Keratinocyte (primary cell): Measurements from ENCODE around the gene CUEDC1. TPM values are rescaled to one million over a fixed set of nuclear protein-coding genes. Genes with fewer than 3 reads are reported as not detected.

Source experiments
- DNase-seq: peaks from one replicate; pipeline ENCODE4 v3.0.0-alpha.2; 2011; ENCODE audit warnings: low read depth, missing footprints, low spot score
- FAIRE-seq: peaks from 2 replicates; lab custom pipeline; 2011; peaks lifted over from hg19 to GRCh38; lab: Jason Lieb, UNC
- H2AFZ ChIP-seq: 2 replicates; pipeline ENCODE4 v1.6.0; 2012; ENCODE audit warnings: low read length, control low read depth, inconsistent platforms; ENCODE audit not compliant: control insufficient read depth
- H3K27ac ChIP-seq: 2 replicates; pipeline ENCODE4 v1.5.1; 2011; ENCODE audit warnings: low read length; ENCODE audit not compliant: control insufficient read depth, insufficient read depth
- H3K27me3 ChIP-seq: 3 replicates; pipeline ENCODE4 v1.6.0; 2011; ENCODE audit warnings: low read length; ENCODE audit not compliant: control insufficient read depth, insufficient read depth; ENCODE audit errors: extremely low read depth
- H3K36me3 ChIP-seq, 2 experiments: 2 replicates in 1 of 2; 3 replicates in 1 of 2; pipeline ENCODE4 v1.5.1; 2011; ENCODE audit warnings: low read length in 2 of 2, mild to moderate bottlenecking in 1 of 2; ENCODE audit not compliant: control insufficient read depth in 2 of 2, insufficient read depth in 2 of 2; ENCODE audit errors: extremely low read depth in 1 of 2
- H3K4me1 ChIP-seq: 3 replicates; pipeline ENCODE4 v1.5.1; 2011; ENCODE audit warnings: low read length; ENCODE audit not compliant: control insufficient read depth, insufficient read depth; ENCODE audit errors: extremely low read depth
- H3K4me2 ChIP-seq: 3 replicates; pipeline ENCODE4 v1.6.0; 2011; ENCODE audit warnings: low read depth, low read length; ENCODE audit not compliant: control insufficient read depth, insufficient read depth; ENCODE audit errors: extremely low read depth
- H3K4me3 ChIP-seq, 3 experiments: fragments of 200-600 bp in 1 of 3; sonication (generic) in 1 of 3; 2 replicates in 2 of 3; 3 replicates in 1 of 3; pipeline ENCODE4 v1.5.1; 2011 to 2016; ENCODE audit warnings: low read length in 3 of 3, mild to moderate bottlenecking in 3 of 3, control low read depth in 2 of 3, inconsistent platforms in 1 of 3, low read depth in 1 of 3, mixed read lengths in 1 of 3, mixed run types in 1 of 3, moderate library complexity in 1 of 3; ENCODE audit not compliant: control insufficient read depth in 2 of 3, insufficient read depth in 2 of 3; ENCODE audit errors: extremely low read depth in 1 of 3
- H3K79me2 ChIP-seq: 2 replicates; pipeline ENCODE4 v1.6.0; 2012; ENCODE audit warnings: low read length; ENCODE audit not compliant: control insufficient read depth, insufficient read depth
- H3K9ac ChIP-seq: 3 replicates; pipeline ENCODE4 v1.6.0; 2011; ENCODE audit warnings: low read length; ENCODE audit not compliant: control insufficient read depth, insufficient read depth; ENCODE audit errors: extremely low read depth
- H3K9me1 ChIP-seq: 3 replicates; pipeline ENCODE4 v1.6.0; 2011; ENCODE audit warnings: low read length; ENCODE audit not compliant: control insufficient read depth, insufficient read depth; ENCODE audit errors: extremely low read depth
- H3K9me3 ChIP-seq: 2 replicates; pipeline ENCODE4 v1.5.1; 2012; ENCODE audit warnings: low read depth, low read length; ENCODE audit not compliant: control insufficient read depth
- H4K20me1 ChIP-seq: 3 replicates; pipeline ENCODE4 v1.6.0; 2011; ENCODE audit warnings: low read length; ENCODE audit not compliant: control insufficient read depth, insufficient read depth; ENCODE audit errors: extremely low read depth
- EZH2 ChIP-seq: IDR thresholded peaks from one replicate; pipeline ENCODE4 v1.6.1; 2012; ENCODE audit warnings: inconsistent platforms, mild to moderate bottlenecking, low read length, moderate library complexity
- dilution Hi-C: fragments of 300-500 bp; cut with MboI; formaldehyde crosslinking; loops from one replicate; pipeline ENCODE4 v1.7.0; 2020; ENCODE audit warnings: low sequenced_read_pairs; ENCODE audit not compliant: extremely low pct_ligation_motif_present
- polyA plus RNA-seq, 5 experiments: library from polyadenylated mRNA; depleted of rRNA in 3 of 5; stranded (reverse) in 3 of 5; stranded (forward) in 1 of 5; unstranded in 1 of 5; fragments of >200 nt; gene quantifications; 1 replicate in 1 of 5; 2 replicates in 3 of 5; 3 replicates in 1 of 5; pipeline versions ENCODE4 v1.2.1 to v1.2.3, GENCODE V29; 2011 to 2012; ENCODE audit warnings: missing spikeins in 2 of 5, low read depth in 1 of 5, low replicate concordance in 1 of 5
- TF ChIP-seq, protein P1 (sequence below), 3 experiments: IDR thresholded peaks in 1 of 3; conservative IDR thresholded peaks in 1 of 3; optimal IDR thresholded peaks in 1 of 3; 2 replicates in 2 of 3; 3 replicates in 1 of 3; pipeline versions ENCODE3 to v1.5.1; 2011; ENCODE audit warnings: low read length in 3 of 3, mild to moderate bottlenecking in 3 of 3, moderate library complexity in 2 of 3, control low read depth in 1 of 3, inconsistent platforms in 1 of 3; ENCODE audit not compliant: insufficient read depth in 2 of 3; ENCODE audit errors: extremely low read depth in 1 of 3

Gene CUEDC1
- polyA plus RNA-seq, 1 donor (not counting 4 experiments of a cell fraction or from before 2014, with no cell fraction given) = 12.9 TPM

- DNase-seq (no peak), FAIRE-seq (no peak)
- H3K27me3 ChIP-seq = no peaks in the 10 kb centered on the region
- no peak overlapping the region for H3K4me3 ChIP-seq
- no peaks in the 10 kb centered on the region for H3K79me2 ChIP-seq
- H4K20me1 ChIP-seq = no peaks in the 10 kb centered on the region
- peaks cover 28% of the 10 kb centered on the region for H3K4me1 ChIP-seq
- no peak for TF ChIP-seq EZH2
- TF ChIP-seq, protein P1, sequence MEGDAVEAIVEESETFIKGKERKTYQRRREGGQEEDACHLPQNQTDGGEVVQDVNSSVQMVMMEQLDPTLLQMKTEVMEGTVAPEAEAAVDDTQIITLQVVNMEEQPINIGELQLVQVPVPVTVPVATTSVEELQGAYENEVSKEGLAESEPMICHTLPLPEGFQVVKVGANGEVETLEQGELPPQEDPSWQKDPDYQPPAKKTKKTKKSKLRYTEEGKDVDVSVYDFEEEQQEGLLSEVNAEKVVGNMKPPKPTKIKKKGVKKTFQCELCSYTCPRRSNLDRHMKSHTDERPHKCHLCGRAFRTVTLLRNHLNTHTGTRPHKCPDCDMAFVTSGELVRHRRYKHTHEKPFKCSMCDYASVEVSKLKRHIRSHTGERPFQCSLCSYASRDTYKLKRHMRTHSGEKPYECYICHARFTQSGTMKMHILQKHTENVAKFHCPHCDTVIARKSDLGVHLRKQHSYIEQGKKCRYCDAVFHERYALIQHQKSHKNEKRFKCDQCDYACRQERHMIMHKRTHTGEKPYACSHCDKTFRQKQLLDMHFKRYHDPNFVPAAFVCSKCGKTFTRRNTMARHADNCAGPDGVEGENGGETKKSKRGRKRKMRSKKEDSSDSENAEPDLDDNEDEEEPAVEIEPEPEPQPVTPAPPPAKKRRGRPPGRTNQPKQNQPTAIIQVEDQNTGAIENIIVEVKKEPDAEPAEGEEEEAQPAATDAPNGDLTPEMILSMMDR (optimal IDR thresholded peaks at IDR 0.05 in 1 of 3, IDR thresholded peaks at IDR 0.05 in 1 of 3, conservative IDR thresholded peaks at IDR 0.05 in 1 of 3; ENCODE audit: extremely low read depth in 1 of 3, insufficient read depth in 2 of 3, low read length in 3 of 3) = no peak
- H3K4me2 ChIP-seq = no peak overlapping the region
- no peaks in the 10 kb centered on the region for H3K9me3 ChIP-seq
- no peak overlapping the region for H2AFZ ChIP-seq
- peaks cover 2% of the 10 kb centered on the region for H3K9me1 ChIP-seq
- H3K27ac ChIP-seq = no peak overlapping the region
- no peak overlapping the region for H3K9ac ChIP-seq
- dilution Hi-C loops = no loop called here
- peaks cover 3 to 7% of the 10 kb centered on the region in 2 experiments for H3K36me3 ChIP-seq
Measured at GRCh38 chr17:57862694-57863667, 92.2 kb downstream of the CUEDC1 start.

- H2AFZ ChIP-seq = peak overlapping the region; percentile 15
- H4K20me1 ChIP-seq = no peaks in the 10 kb centered on the region
- no peak overlapping the region for H3K27ac ChIP-seq
- TF ChIP-seq, protein P1 (optimal IDR thresholded peaks at IDR 0.05 in 1 of 3, IDR thresholded peaks at IDR 0.05 in 1 of 3, conservative IDR thresholded peaks at IDR 0.05 in 1 of 3; ENCODE audit: extremely low read depth in 1 of 3, insufficient read depth in 2 of 3, low read length in 3 of 3) = no peak
- no peak for TF ChIP-seq EZH2
- peaks cover 3 to 7% of the 10 kb centered on the region in 2 experiments for H3K36me3 ChIP-seq
- peak overlapping the region; percentile 80 for H3K4me2 ChIP-seq
- H3K4me1 ChIP-seq = peaks cover 18% of the 10 kb centered on the region
- no peak for FAIRE-seq
- H3K9me1 ChIP-seq = peaks cover 2% of the 10 kb centered on the region
- no peak for DNase-seq
- peak overlapping the region; percentile 33 for H3K9ac ChIP-seq
- no peaks in the 10 kb centered on the region for H3K27me3 ChIP-seq
- peak overlapping the region in 1 of 3 experiments; percentile 51 for H3K4me3 ChIP-seq
- no peaks in the 10 kb centered on the region for H3K9me3 ChIP-seq
- no peaks in the 10 kb centered on the region for H3K79me2 ChIP-seq
- dilution Hi-C loops = no loop called here
Measured at GRCh38 chr17:57861790-57862693, 93.2 kb downstream of the CUEDC1 start.
